GM20431 (cell line): ENCODE results near the gene THADA.

ENCODE experiments used
- in situ Hi-C: fragments of 300-500 bp; cut with MseI, MboI; formaldehyde crosslinking; loops from one replicate; pipeline ENCODE4 v1.15.0; 2020; ENCODE audit warnings: low sequenced_read_pairs; ENCODE audit not compliant: unreplicated experiment

The THADA gene

GRCh38 chr2:43270461-43270860 is 325.4 kb downstream of the THADA start:
- in situ Hi-C loops = no loop called here

GRCh38 chr2:43269706-43270105 is 326.1 kb downstream of the THADA start:
- in situ Hi-C loops = no loop called here

- in situ Hi-C loops = no loop called here
These were observed 326.7 kb downstream of the THADA start for GRCh38 chr2:43269074-43269572.

GRCh38 chr2:43268066-43268953 is 327.5 kb downstream of the THADA start:
- in situ Hi-C loops = no loop called here

GRCh38 chr2:43267381-43267780 is 328.5 kb downstream of the THADA start:
- in situ Hi-C loops = no loop called here

- in situ Hi-C loops = no loop called here
These were observed 329.1 kb downstream of the THADA start for GRCh38 chr2:43266711-43267111.

- in situ Hi-C loops = no loop called here
These were observed 330.4 kb downstream of the THADA start for GRCh38 chr2:43265421-43265820.

- in situ Hi-C loops = no loop called here
These were observed 330.8 kb downstream of the THADA start for GRCh38 chr2:43265001-43265400.

- in situ Hi-C loops = no loop called here
These were observed 332.9 kb downstream of the THADA start for GRCh38 chr2:43262951-43263350.

- in situ Hi-C loops = no loop called here
These were observed 333.6 kb downstream of the THADA start for GRCh38 chr2:43262239-43262638.

- in situ Hi-C loops = no loop called here
These were observed 336.3 kb downstream of the THADA start for GRCh38 chr2:43259512-43259911.

- in situ Hi-C loops = no loop called here
These were observed 337.2 kb downstream of the THADA start for GRCh38 chr2:43258547-43259156.

GRCh38 chr2:43255296-43255910 is 340.4 kb downstream of the THADA start:
- in situ Hi-C loops = no loop called here

GRCh38 chr2:43254331-43254730 is 341.5 kb downstream of the THADA start:
- in situ Hi-C loops = no loop called here

GRCh38 chr2:43251171-43251731 is 344.6 kb downstream of the THADA start:
- in situ Hi-C loops = no loop called here

- in situ Hi-C loops = no loop called here
These were observed 345.8 kb downstream of the THADA start for GRCh38 chr2:43250015-43250414.

- in situ Hi-C loops = loop anchor here (25.0 kb wide), 2 partner anchors 239 to 286 kb away; no protein-coding TSS in a partner anchor
These were observed 347.2 kb downstream of the THADA start for GRCh38 chr2:43248621-43249020.

- in situ Hi-C loops = loop anchor here (25.0 kb wide), 2 partner anchors 241 to 284 kb away; no protein-coding TSS in a partner anchor
These were observed 349.2 kb downstream of the THADA start for GRCh38 chr2:43246641-43247040.

- in situ Hi-C loops = loop anchor here (25.0 kb wide), 2 partner anchors 246 to 279 kb away; no protein-coding TSS in a partner anchor
These were observed 354.3 kb downstream of the THADA start for GRCh38 chr2:43241558-43241957.

GRCh38 chr2:43240766-43241150 is 355.1 kb downstream of the THADA start:
- in situ Hi-C loops = loop anchor here (25.0 kb wide), 2 partner anchors 247 to 278 kb away; no protein-coding TSS in a partner anchor
